ENCODE data around the gene HLA-DRB5.

Gene HLA-DRB5

DNA sequence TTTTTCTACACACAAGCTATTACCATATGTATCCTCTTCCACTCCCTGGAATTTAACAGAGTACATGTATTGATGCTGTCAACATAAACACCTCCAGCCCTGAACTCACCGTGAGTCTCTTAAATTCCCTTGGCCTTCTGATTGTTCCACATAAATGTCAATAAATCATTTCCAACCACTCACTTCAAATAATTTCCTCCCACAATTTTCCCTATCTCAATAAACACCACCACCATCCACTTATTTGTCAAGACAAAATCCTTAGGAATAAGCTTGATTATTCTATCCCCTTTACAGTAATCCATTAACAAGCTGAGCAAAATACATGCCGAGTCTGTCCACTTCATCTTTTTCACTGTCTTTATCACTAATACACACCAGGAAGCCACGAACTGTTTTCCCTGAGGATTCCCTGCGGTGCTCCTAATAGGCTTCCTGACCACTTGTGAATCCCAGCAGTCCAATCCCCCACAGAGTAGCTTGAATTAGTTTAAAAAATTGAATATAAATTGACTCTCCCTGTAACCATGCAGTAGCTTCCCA is 40.3 kb upstream of the HLA-DRB5 start:
- H2AFZ ChIP-seq (ENCODE audit: low read length), result no peak overlapping the region
- no peak overlapping the region for H4K91ac ChIP-seq (ENCODE audit: low read depth, low read length, poor library complexity)
- no peak overlapping the region for H3K4ac ChIP-seq (ENCODE audit: low read length)
- no peak overlapping the region for H3K9ac ChIP-seq (ENCODE audit: low read depth, low read length, poor library complexity)
- no peaks in the 10 kb centered on the region for H3K4me1 ChIP-seq (ENCODE audit: control insufficient read depth in 2 of 2, insufficient read depth in 1 of 2, low read depth in 1 of 2, low read length in 2 of 2)
- no peak overlapping the region for H2BK12ac ChIP-seq (ENCODE audit: low read length)
- H3K27me3 ChIP-seq (ENCODE audit: control insufficient read depth in 3 of 3, insufficient read depth in 3 of 3, low read depth in 1 of 3, low read length in 3 of 3), result no peaks in the 10 kb centered on the region
- no peaks in the 10 kb centered on the region for H3K36me3 ChIP-seq (replicated peaks in 1 of 2; ENCODE audit: control insufficient read depth in 2 of 2, insufficient read depth in 2 of 2, low read length in 2 of 2)
- H3K23ac ChIP-seq (ENCODE audit: low read depth, low read length, poor library complexity), result no peak overlapping the region
- no peak overlapping the region for H3K4me3 ChIP-seq (ENCODE audit: low read length in 2 of 2)
- WGBS, 2 donors (ENCODE audit: extremely low coverage in 2 of 2, insufficient read length in 2 of 2, insufficient replicate concordance in 1 of 2), result no CpG with 5 or more reads among the region's 4 CpGs
- H3K4me2 ChIP-seq (ENCODE audit: insufficient read depth, low read length, poor library complexity, severe bottlenecking), result no peak overlapping the region
- no peak for DNase-seq (ENCODE audit: low spot score)
- H3K9me3 ChIP-seq (replicated peaks in 1 of 2; ENCODE audit: control insufficient read depth in 2 of 2, insufficient read depth in 1 of 2, low read depth in 1 of 2, low read length in 2 of 2), result no peaks in the 10 kb centered on the region
- H2AK5ac ChIP-seq (ENCODE audit: low read depth, low read length), result no peak overlapping the region
- H3K79me1 ChIP-seq (ENCODE audit: low read depth, low read length), result no peaks in the 10 kb centered on the region
- no peak overlapping the region for H2BK5ac ChIP-seq (ENCODE audit: low read length)
- H3K27ac ChIP-seq (replicated peaks; ENCODE audit: low read length), result no peak overlapping the region
- H2BK15ac ChIP-seq (ENCODE audit: low read length), result no peak overlapping the region
- H4K8ac ChIP-seq (ENCODE audit: low read depth, low read length), result no peak overlapping the region
- no peak overlapping the region for H2BK120ac ChIP-seq (ENCODE audit: low read depth, low read length)
- H3K14ac ChIP-seq (ENCODE audit: low read length), result no peak overlapping the region
- no peak overlapping the region for H3K18ac ChIP-seq (ENCODE audit: low read length)

DNA sequence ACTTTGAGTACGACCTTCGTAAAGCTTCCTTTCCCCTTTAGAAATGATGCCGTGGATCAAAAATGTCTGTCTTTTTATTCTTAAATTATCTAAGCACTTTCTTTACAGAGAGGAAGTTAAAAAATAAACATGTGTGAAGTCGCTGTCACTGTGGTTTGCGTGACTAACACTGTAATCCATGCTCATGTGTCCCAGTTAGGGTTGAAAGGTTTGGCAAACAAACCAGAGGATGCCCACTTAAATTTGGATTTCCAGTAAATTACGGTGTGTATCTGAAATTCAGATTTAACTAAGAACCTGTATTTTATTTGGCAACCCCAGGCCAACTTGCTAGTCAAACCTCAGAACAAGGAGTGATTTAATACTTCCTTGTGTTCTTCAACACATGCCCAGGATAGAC is 38.5 kb upstream of the HLA-DRB5 start:
- Histone ChIP-seq H3K4me1 (ENCODE audit: control insufficient read depth in 2 of 2, insufficient read depth in 1 of 2, low read depth in 1 of 2, low read length in 2 of 2) (no peaks in the 10 kb centered on the region), H3K14ac (ENCODE audit: low read length) (no peak overlapping the region), H4K91ac (ENCODE audit: low read depth, low read length, poor library complexity) (no peak overlapping the region), H3K4me2 (ENCODE audit: insufficient read depth, low read length, poor library complexity, severe bottlenecking) (no peak overlapping the region), H3K36me3 (replicated peaks in 1 of 2; ENCODE audit: control insufficient read depth in 2 of 2, insufficient read depth in 2 of 2, low read length in 2 of 2) (no peaks in the 10 kb centered on the region), H3K4me3 (ENCODE audit: low read length in 2 of 2) (no peak overlapping the region), H2BK15ac (ENCODE audit: low read length) (no peak overlapping the region), H2AK5ac (ENCODE audit: low read depth, low read length) (no peak overlapping the region), H4K8ac (ENCODE audit: low read depth, low read length) (no peak overlapping the region), H2BK120ac (ENCODE audit: low read depth, low read length) (no peak overlapping the region), H3K4ac (ENCODE audit: low read length) (no peak overlapping the region), H3K9me3 (replicated peaks in 1 of 2; ENCODE audit: control insufficient read depth in 2 of 2, insufficient read depth in 1 of 2, low read depth in 1 of 2, low read length in 2 of 2) (no peaks in the 10 kb centered on the region), H2BK5ac (ENCODE audit: low read length) (no peak overlapping the region), H2BK12ac (ENCODE audit: low read length) (no peak overlapping the region), H3K18ac (ENCODE audit: low read length) (no peak overlapping the region), H3K27me3 (ENCODE audit: control insufficient read depth in 3 of 3, insufficient read depth in 3 of 3, low read depth in 1 of 3, low read length in 3 of 3) (no peaks in the 10 kb centered on the region), H3K9ac (ENCODE audit: low read depth, low read length, poor library complexity) (no peak overlapping the region), H3K23ac (ENCODE audit: low read depth, low read length, poor library complexity) (no peak overlapping the region), H2AFZ (ENCODE audit: low read length) (no peak overlapping the region), H3K27ac (replicated peaks; ENCODE audit: low read length) (no peak overlapping the region), H3K79me1 (ENCODE audit: low read depth, low read length) (no peaks in the 10 kb centered on the region)
- no peak for DNase-seq (ENCODE audit: low spot score)
- no CpG with 5 or more reads among the region's 6 CpGs for WGBS, 2 donors (ENCODE audit: extremely low coverage in 2 of 2, insufficient read length in 2 of 2, insufficient replicate concordance in 1 of 2)

DNA sequence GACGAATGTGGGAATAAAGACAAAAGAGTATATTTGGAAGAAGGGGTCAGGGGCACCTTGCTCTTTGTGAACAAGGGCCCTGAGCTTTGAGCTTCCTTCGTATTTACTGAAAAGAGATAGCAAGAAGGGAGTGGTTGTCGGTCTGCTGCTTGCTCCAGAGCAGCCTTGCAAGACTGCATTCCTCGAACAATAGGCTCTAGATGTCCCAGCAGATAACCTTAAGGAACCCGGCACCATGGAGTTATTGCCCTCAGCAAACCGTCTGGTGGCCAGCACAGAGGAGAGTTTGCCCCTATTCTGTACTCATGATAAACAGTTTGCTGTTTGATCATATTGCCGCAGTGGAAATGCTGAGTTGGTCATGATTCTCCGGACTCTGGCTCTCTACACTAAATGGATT is 36.9 kb upstream of the HLA-DRB5 start:
- WGBS, 2 donors (ENCODE audit: extremely low coverage in 2 of 2, insufficient read length in 2 of 2, insufficient replicate concordance in 1 of 2), result no CpG with 5 or more reads among the region's 8 CpGs

DNA sequence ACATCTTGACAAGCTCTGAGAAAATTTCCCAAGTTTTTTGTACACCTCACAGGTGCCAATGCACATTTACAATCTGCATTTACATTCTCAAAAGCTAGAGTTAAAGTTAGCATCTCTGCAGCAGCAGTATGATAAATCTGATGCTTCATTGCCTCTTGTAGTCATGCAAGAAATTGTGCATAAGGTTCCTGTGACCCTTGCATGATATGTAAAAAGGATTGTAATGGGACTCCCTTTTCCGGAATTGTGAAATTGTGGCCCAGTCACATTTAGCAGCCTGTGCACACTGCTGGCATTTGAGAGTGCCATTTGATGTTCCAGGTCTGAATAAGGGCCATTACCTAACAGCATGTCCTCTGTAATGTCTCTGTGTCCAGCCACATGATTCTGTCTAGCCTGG is 35.4 kb upstream of the HLA-DRB5 start:
- H3K4me2 ChIP-seq (ENCODE audit: insufficient read depth, low read length, poor library complexity, severe bottlenecking), result no peak overlapping the region
- WGBS, 2 donors (ENCODE audit: extremely low coverage in 2 of 2, insufficient read length in 2 of 2, insufficient replicate concordance in 1 of 2), result no CpG with 5 or more reads among the region's 1 CpG

More for the DNA sequence above, 36.9 kb upstream of the HLA-DRB5 start:
- no peak overlapping the region for H4K8ac ChIP-seq (ENCODE audit: low read depth, low read length)
- no peak overlapping the region for H3K9ac ChIP-seq (ENCODE audit: low read depth, low read length, poor library complexity)
- H3K27ac ChIP-seq (replicated peaks; ENCODE audit: low read length), result no peak overlapping the region
- H3K4me3 ChIP-seq (ENCODE audit: low read length in 2 of 2), result no peak overlapping the region
- no peak for DNase-seq (ENCODE audit: low spot score)
- no peaks in the 10 kb centered on the region for H3K79me1 ChIP-seq (ENCODE audit: low read depth, low read length)
- H2BK12ac ChIP-seq (ENCODE audit: low read length), result no peak overlapping the region
- H2AFZ ChIP-seq (ENCODE audit: low read length), result no peak overlapping the region
- H2BK120ac ChIP-seq (ENCODE audit: low read depth, low read length), result no peak overlapping the region
- H3K4me2 ChIP-seq (ENCODE audit: insufficient read depth, low read length, poor library complexity, severe bottlenecking), result no peak overlapping the region
- no peaks in the 10 kb centered on the region for H3K36me3 ChIP-seq (replicated peaks in 1 of 2; ENCODE audit: control insufficient read depth in 2 of 2, insufficient read depth in 2 of 2, low read length in 2 of 2)
- no peak overlapping the region for H2BK15ac ChIP-seq (ENCODE audit: low read length)
- H3K4me1 ChIP-seq (ENCODE audit: control insufficient read depth in 2 of 2, insufficient read depth in 1 of 2, low read depth in 1 of 2, low read length in 2 of 2), result no peaks in the 10 kb centered on the region
- no peak overlapping the region for H2AK5ac ChIP-seq (ENCODE audit: low read depth, low read length)
- no peak overlapping the region for H3K23ac ChIP-seq (ENCODE audit: low read depth, low read length, poor library complexity)
- no peaks in the 10 kb centered on the region for H3K27me3 ChIP-seq (ENCODE audit: control insufficient read depth in 3 of 3, insufficient read depth in 3 of 3, low read depth in 1 of 3, low read length in 3 of 3)
- no peaks in the 10 kb centered on the region for H3K9me3 ChIP-seq (replicated peaks in 1 of 2; ENCODE audit: control insufficient read depth in 2 of 2, insufficient read depth in 1 of 2, low read depth in 1 of 2, low read length in 2 of 2)
- no peak overlapping the region for H2BK5ac ChIP-seq (ENCODE audit: low read length)
- H3K4ac ChIP-seq (ENCODE audit: low read length), result no peak overlapping the region
- H4K91ac ChIP-seq (ENCODE audit: low read depth, low read length, poor library complexity), result no peak overlapping the region
- no peak overlapping the region for H3K18ac ChIP-seq (ENCODE audit: low read length)
- H3K14ac ChIP-seq (ENCODE audit: low read length), result no peak overlapping the region

More for the DNA sequence above, 35.4 kb upstream of the HLA-DRB5 start:
- Histone ChIP-seq H3K79me1 (ENCODE audit: low read depth, low read length) (no peaks in the 10 kb centered on the region), H4K91ac (ENCODE audit: low read depth, low read length, poor library complexity) (no peak overlapping the region), H3K9me3 (replicated peaks in 1 of 2; ENCODE audit: control insufficient read depth in 2 of 2, insufficient read depth in 1 of 2, low read depth in 1 of 2, low read length in 2 of 2) (no peaks in the 10 kb centered on the region), H3K4me3 (ENCODE audit: low read length in 2 of 2) (no peak overlapping the region), H2AK5ac (ENCODE audit: low read depth, low read length) (no peak overlapping the region), H3K23ac (ENCODE audit: low read depth, low read length, poor library complexity) (no peak overlapping the region), H2BK5ac (ENCODE audit: low read length) (no peak overlapping the region), H3K4ac (ENCODE audit: low read length) (no peak overlapping the region), H2AFZ (ENCODE audit: low read length) (no peak overlapping the region), H2BK15ac (ENCODE audit: low read length) (no peak overlapping the region), H3K27ac (replicated peaks; ENCODE audit: low read length) (no peak overlapping the region), H3K27me3 (ENCODE audit: control insufficient read depth in 3 of 3, insufficient read depth in 3 of 3, low read depth in 1 of 3, low read length in 3 of 3) (no peaks in the 10 kb centered on the region), H3K9ac (ENCODE audit: low read depth, low read length, poor library complexity) (no peak overlapping the region), H3K18ac (ENCODE audit: low read length) (no peak overlapping the region), H2BK120ac (ENCODE audit: low read depth, low read length) (no peak overlapping the region), H3K4me1 (ENCODE audit: control insufficient read depth in 2 of 2, insufficient read depth in 1 of 2, low read depth in 1 of 2, low read length in 2 of 2) (no peaks in the 10 kb centered on the region), H2BK12ac (ENCODE audit: low read length) (no peak overlapping the region), H4K8ac (ENCODE audit: low read depth, low read length) (no peak overlapping the region), H3K14ac (ENCODE audit: low read length) (no peak overlapping the region), H3K36me3 (replicated peaks in 1 of 2; ENCODE audit: control insufficient read depth in 2 of 2, insufficient read depth in 2 of 2, low read length in 2 of 2) (no peaks in the 10 kb centered on the region)
- no peak for DNase-seq (ENCODE audit: low spot score)

Measured in neuronal stem cell (in vitro differentiated cells).